ENCODE results near the gene PCMTD2. TPM values are rescaled to one million over a fixed set of nuclear protein-coding genes. Genes with fewer than 3 reads are reported as not detected.

The PCMTD2 gene
- total and polyA plus RNA-seq, 2 of the 13 experiments (the other 11 are each of a cell fraction or from before 2014, with no cell fraction given), result 47.0 to 76.9 TPM

- TF ChIP-seq GPBP1L1 (CRISPR knock-in tag; IDR thresholded peaks at IDR 0.05) (no peak), PAWR (CRISPR knock-in tag; IDR thresholded peaks at IDR 0.05; ENCODE audit: borderline replicate concordance) (no peak; the same call in 1 of the 2 replicates), HMGXB4 (CRISPR knock-in tag; IDR thresholded peaks at IDR 0.05; ENCODE audit: borderline replicate concordance in 1 of 2, low read depth in 1 of 2) (peak; percentile 81 to 88; a peak in 3 of 4 replicates), ZNF766 (CRISPR knock-in tag; IDR thresholded peaks at IDR 0.05; ENCODE audit: borderline replicate concordance) (peak; percentile 14; the same call in 1 of the 2 replicates), RNF219 (CRISPR knock-in tag; IDR thresholded peaks at IDR 0.05) (no peak), HOXA3 (CRISPR knock-in tag; IDR thresholded peaks at IDR 0.05) (peak; percentile 83; the same call in 1 of the 2 replicates), ZBTB2 (CRISPR knock-in tag; IDR thresholded peaks at IDR 0.05; ENCODE audit: low read depth) (peak; percentile 86), ZBTB34 (CRISPR knock-in tag; IDR thresholded peaks at IDR 0.05) (no peak), ZNF784 (CRISPR knock-in tag; IDR thresholded peaks at IDR 0.05; ENCODE audit: borderline replicate concordance) (peak; percentile 74; the same call in 1 of the 2 replicates), NFKB2 (CRISPR knock-in tag; IDR thresholded peaks at IDR 0.05; ENCODE audit: borderline replicate concordance) (peak; percentile 76; the same call in 1 of the 2 replicates)
Observed at GRCh38 chr20:64255361-64256281, at the start of gene PCMTD2 (continued).
